Right atrium auricular region (tissue), 2 donors: ENCODE measurements around the gene FBXL15. TPM values are rescaled to one million over a fixed set of nuclear protein-coding genes. Genes with fewer than 3 reads are reported as not detected.
"Not testable (repeated sequence)": the region's sequence is repeated elsewhere in the genome, so short reads cannot be mapped to it uniquely, and the experiment has no call there.

Source experiments
- DNase-seq: peaks from one replicate; pipeline ENCODE4 v3.0.0-alpha.2; 2019; ENCODE audit warnings: low spot score
- H3K27ac ChIP-seq, 2 donors: fragments of 200-600 bp; sonication (generic); 1 replicate in 1 of 2; 2 replicates in 1 of 2; pipeline ENCODE4 v1.5.1; 2016 to 2019
- H3K27me3 ChIP-seq, 2 donors: fragments of 200-600 bp; sonication (generic); one replicate each; pipeline versions ENCODE4 v1.5.1 to v1.6.0; 2017 to 2019
- H3K36me3 ChIP-seq: fragments of 200-600 bp; sonication (generic); one replicate; pipeline ENCODE4 v1.5.1; 2016
- H3K4me1 ChIP-seq, 2 donors: fragments of 200-600 bp; sonication (generic); one replicate each; pipeline versions ENCODE4 v1.5.1 to v1.6.0; 2017 to 2019
- H3K4me3 ChIP-seq, 2 donors: fragments of 200-600 bp; sonication (generic); 1 replicate in 1 of 2; 2 replicates in 1 of 2; pipeline ENCODE4 v1.5.1; 2017 to 2019; ENCODE audit warnings: mild to moderate bottlenecking in 1 of 2, moderate library complexity in 1 of 2
- H3K9me3 ChIP-seq, 2 donors: fragments of 200-600 bp; sonication (generic); one replicate each; pipeline ENCODE4 v1.5.1; 2019
- CTCF ChIP-seq, 2 donors: fragments of 200-600 bp; sonication (generic); IDR thresholded peaks; one replicate each; pipeline ENCODE4 v1.5.1; 2019; ENCODE audit warnings: antibody characterized with exemption in 2 of 2
- total RNA-seq, 2 donors: library from RNA; depleted of rRNA; stranded (reverse); fragments of >200 nt; gene quantifications; one replicate each; pipeline ENCODE4 v1.1.0, GENCODE V29; 2016

Gene FBXL15
- total RNA-seq, 2 donors from 2014 or later: 16.6 to 21.3 TPM

GRCh38 chr10:102450374-102451104 lies 29.9 kb downstream of the FBXL15 start:
- peaks cover 0 to 21% of the 10 kb centered on the region in 2 donors for H3K4me1 ChIP-seq

GRCh38 chr10:102451105-102451969 lies 30.7 kb downstream of the FBXL15 start, which contains the start of gene C10orf95:
C10orf95 (minus strand) TSS chr10:102451543; CDS start chr10:102451093, 450 bp downstream.
- H3K27me3 ChIP-seq: no peaks in the 10 kb centered on the region
- H3K4me3 ChIP-seq: peak within 1 kb of the TSS; percentile 58 to 69
- no peaks in the 10 kb centered on the region for H3K36me3 ChIP-seq
- H3K9me3 ChIP-seq: no peaks in the 10 kb centered on the region
- TF ChIP-seq CTCF (IDR thresholded peaks at IDR 0.05): no peak
- H3K4me1 ChIP-seq: peaks cover 0 to 21% of the 10 kb centered on the region in 2 donors
- peak within 1 kb of the TSS; percentile 76 to 82 for H3K27ac ChIP-seq
- DNase-seq: no peak

More at GRCh38 chr10:102450374-102451104, 29.9 kb downstream of the FBXL15 start:
- Histone ChIP-seq H3K27ac (peak overlapping the region; percentile 76 to 82), H3K4me3 (peak overlapping the region; percentile 58 to 69), H3K27me3 (no peaks in the 10 kb centered on the region), H3K9me3 (no peaks in the 10 kb centered on the region), H3K36me3 (no peaks in the 10 kb centered on the region)
- TF ChIP-seq CTCF (IDR thresholded peaks at IDR 0.05): no peak
- DNase-seq: peak; percentile 73

- Histone ChIP-seq H3K4me1 (peaks cover 0 to 21% of the 10 kb centered on the region in 2 donors), H3K36me3 (no peaks in the 10 kb centered on the region), H3K9me3 (no peaks in the 10 kb centered on the region), H3K27ac (peak overlapping the region; percentile 39 to 46), H3K4me3 (no peak overlapping the region), H3K27me3 (no peaks in the 10 kb centered on the region)
- no peak for TF ChIP-seq CTCF (IDR thresholded peaks at IDR 0.05)
- DNase-seq: peak; percentile 79
These were observed 32.2 kb downstream of the FBXL15 start for GRCh38 chr10:102452672-102453340.

GRCh38 chr10:102453502-102453901 lies 32.9 kb downstream of the FBXL15 start:
- TF ChIP-seq CTCF (IDR thresholded peaks at IDR 0.05): no peak
- Histone ChIP-seq H3K4me3 (no peak overlapping the region), H3K9me3 (no peaks in the 10 kb centered on the region), H3K27me3 (no peaks in the 10 kb centered on the region), H3K27ac (peak overlapping the region; percentile 31 to 46), H3K4me1 (peaks cover 0 to 21% of the 10 kb centered on the region in 2 donors), H3K36me3 (no peaks in the 10 kb centered on the region)
- no peak for DNase-seq

- not testable (repeated sequence) for H3K9me3 ChIP-seq, H3K27me3 ChIP-seq, H3K27ac ChIP-seq, H3K36me3 ChIP-seq, H3K4me3 ChIP-seq, DNase-seq
- peaks cover 0 to 14% of the 10 kb centered on the region in 2 donors for H3K4me1 ChIP-seq
These were observed 34.2 kb downstream of the FBXL15 start for GRCh38 chr10:102454662-102455487.
